Activated CD8-positive, alpha-beta T cell treated with anti-CD3 and anti-CD28 coated beads for 36 hours (primary cell): ENCODE measurements around the gene MVD. TPM values are rescaled to one million over a fixed set of nuclear protein-coding genes. Genes with fewer than 3 reads are reported as not detected.

ENCODE experiments used
- ATAC-seq: fragments of 200-7000 bp; cut with Tn5 transposase; one replicate; pipeline ENCODE4 v1.10.0; 2021; ENCODE audit warnings: mild to moderate bottlenecking, moderate library complexity
- CTCF ChIA-PET: fragments of 350-600 bp; sonication (Branson Sonifier 250); formaldehyde crosslinking; loops from one replicate; lab custom pipeline; 2021; ENCODE audit warnings: antibody characterized with exemption; lab: Charles Lee
- POLR2A ChIA-PET: fragments of 350-600 bp; sonication (Branson Sonifier 250); formaldehyde crosslinking; loops from one replicate; lab custom pipeline; 2021; ENCODE audit warnings: antibody characterized with exemption; lab: Charles Lee
- DNase-seq: peaks from one replicate; pipeline ENCODE4 v3.0.0-alpha.2; 2020
- H3K27ac Mint-ChIP-seq: one replicate; pipeline ENCODE4 v1.8.0; 2021; ENCODE audit warnings: mild to moderate bottlenecking, mixed read lengths
- H3K27me3 Mint-ChIP-seq: one replicate; pipeline ENCODE4 v1.8.0; 2021; ENCODE audit warnings: mixed read lengths
- H3K36me3 Mint-ChIP-seq: one replicate; pipeline ENCODE4 v1.8.0; 2021; ENCODE audit warnings: low read depth, mixed read lengths
- H3K4me1 Mint-ChIP-seq: one replicate; pipeline ENCODE4 v1.8.0; 2021; ENCODE audit warnings: low read depth, mixed read lengths
- H3K4me3 Mint-ChIP-seq: one replicate; pipeline ENCODE4 v1.8.0; 2021; ENCODE audit warnings: mild to moderate bottlenecking, moderate library complexity, mixed read lengths
- H3K9me3 Mint-ChIP-seq: one replicate; pipeline ENCODE4 v1.8.0; 2021; ENCODE audit warnings: mixed read lengths
- CTCF ChIP-seq: fragments of 200-600 bp; IDR thresholded peaks from one replicate; pipeline ENCODE4 v1.8.0; 2022; ENCODE audit warnings: antibody characterized with exemption, mild to moderate bottlenecking
- intact Hi-C: fragments of 100-400 bp; cut with micrococcal nuclease; formaldehyde crosslinking; loops from one replicate; pipeline ENCODE4 v1.10.0; 2022
- total RNA-seq, 2 experiments: library from RNA; stranded (reverse); gene quantifications; one replicate each; pipeline ENCODE4 v1.2.3, GENCODE V29; 2021

MVD gene
- total RNA-seq, 2 experiments from 2014 or later = 83.1 to 89.9 TPM

GRCh38 chr16:88681709-88682451, 19.0 kb upstream of the MVD start:
- POLR2A ChIA-PET = interaction anchor here (0.7 to 1.8 kb wide), 9 partner anchors 9 to 50 kb away, joined by 3 to 9 read pairs (median 4); no protein-coding TSS in a partner anchor
- Mint-ChIP-seq H3K4me3 (peak overlapping the region; percentile 65), H3K9me3 (no peaks in the 10 kb centered on the region), H3K4me1 (peaks cover 35% of the 10 kb centered on the region), H3K27me3 (no peaks in the 10 kb centered on the region), H3K27ac (peak overlapping the region; percentile 95), H3K36me3 (peaks cover 2% of the 10 kb centered on the region)
- TF ChIP-seq CTCF = no peak
- intact Hi-C loops = no loop called here
- DNase-seq (peak; percentile 91), ATAC-seq (peak; percentile 69)
- CTCF ChIA-PET = interaction anchor here (1.0 to 2.8 kb wide), 8 partner anchors 11 to 56 kb away, joined by 3 to 9 read pairs (median 6); partner anchors contain the start of gene MVD

GRCh38 chr16:88681084-88681680, 18.3 kb upstream of the MVD start:
- peaks cover 2% of the 10 kb centered on the region for H3K36me3 Mint-ChIP-seq
- peaks cover 35% of the 10 kb centered on the region for H3K4me1 Mint-ChIP-seq
- no peaks in the 10 kb centered on the region for H3K9me3 Mint-ChIP-seq
- H3K27ac Mint-ChIP-seq = peak overlapping the region; percentile 95
- TF ChIP-seq CTCF = peak; percentile 71
- POLR2A ChIA-PET = interaction anchor here (1.0 to 1.8 kb wide), 8 partner anchors 9 to 33 kb away, joined by 3 to 9 read pairs (median 4); no protein-coding TSS in a partner anchor
- intact Hi-C loops = no loop called here
- ATAC-seq = peak; percentile 32
- CTCF ChIA-PET = interaction anchor here (1.0 to 2.8 kb wide), 9 partner anchors 9 to 56 kb away, joined by 3 to 9 read pairs (median 5); partner anchors contain the start of gene MVD
- no peaks in the 10 kb centered on the region for H3K27me3 Mint-ChIP-seq
- DNase-seq = peak; percentile 73
- peak overlapping the region; percentile 65 for H3K4me3 Mint-ChIP-seq

GRCh38 chr16:88680554-88681083, 17.7 kb upstream of the MVD start:
- Mint-ChIP-seq H3K4me3 (peak overlapping the region; percentile 65), H3K27me3 (no peaks in the 10 kb centered on the region), H3K36me3 (peaks cover 2% of the 10 kb centered on the region), H3K4me1 (peaks cover 35% of the 10 kb centered on the region), H3K9me3 (no peaks in the 10 kb centered on the region), H3K27ac (peak overlapping the region; percentile 95)
- ChIA-PET POLR2A (interaction anchor here (1.0 to 1.8 kb wide), 5 partner anchors 8 to 22 kb away, joined by 3 to 9 read pairs (median 4); no protein-coding TSS in a partner anchor), CTCF (interaction anchor here (1.1 to 2.8 kb wide), 7 partner anchors 8 to 57 kb away, joined by 3 to 9 read pairs (median 6); partner anchors contain the start of gene MVD)
- DNase-seq (no peak), ATAC-seq (no peak)
- no peak for TF ChIP-seq CTCF
- intact Hi-C loops = no loop called here

GRCh38 chr16:88678224-88678979, 15.5 kb upstream of the MVD start:
- ATAC-seq = no peak
- DNase-seq = no peak
- no peaks in the 10 kb centered on the region for H3K9me3 Mint-ChIP-seq
- peaks cover 2% of the 10 kb centered on the region for H3K36me3 Mint-ChIP-seq
- no peak overlapping the region for H3K4me3 Mint-ChIP-seq
- no peak overlapping the region for H3K27ac Mint-ChIP-seq
- POLR2A ChIA-PET = interaction anchor here (1.6 kb wide), 1 partner anchor 9 kb away, joined by 6 read pairs; no protein-coding TSS in a partner anchor
- intact Hi-C loops = no loop called here
- peaks cover 18% of the 10 kb centered on the region for H3K4me1 Mint-ChIP-seq
- CTCF ChIA-PET = no interaction called here
- TF ChIP-seq CTCF = no peak
- H3K27me3 Mint-ChIP-seq = no peaks in the 10 kb centered on the region
